GM10266 (cell line): ENCODE measurements around the gene SLC2A9.

ENCODE experiments used
- DNase-seq: peaks from one replicate; pipeline ENCODE4 v3.0.0; 2012; ENCODE audit errors: extremely low spot score
- TF ChIP-seq, protein P1 (sequence below): IDR thresholded peaks from 2 replicates; pipeline ENCODE4 v1.5.1; 2012; ENCODE audit warnings: mild to moderate bottlenecking, low read depth; ENCODE audit not compliant: control insufficient read depth, insufficient read depth; ENCODE audit errors: missing control alignments

Gene SLC2A9

DNA sequence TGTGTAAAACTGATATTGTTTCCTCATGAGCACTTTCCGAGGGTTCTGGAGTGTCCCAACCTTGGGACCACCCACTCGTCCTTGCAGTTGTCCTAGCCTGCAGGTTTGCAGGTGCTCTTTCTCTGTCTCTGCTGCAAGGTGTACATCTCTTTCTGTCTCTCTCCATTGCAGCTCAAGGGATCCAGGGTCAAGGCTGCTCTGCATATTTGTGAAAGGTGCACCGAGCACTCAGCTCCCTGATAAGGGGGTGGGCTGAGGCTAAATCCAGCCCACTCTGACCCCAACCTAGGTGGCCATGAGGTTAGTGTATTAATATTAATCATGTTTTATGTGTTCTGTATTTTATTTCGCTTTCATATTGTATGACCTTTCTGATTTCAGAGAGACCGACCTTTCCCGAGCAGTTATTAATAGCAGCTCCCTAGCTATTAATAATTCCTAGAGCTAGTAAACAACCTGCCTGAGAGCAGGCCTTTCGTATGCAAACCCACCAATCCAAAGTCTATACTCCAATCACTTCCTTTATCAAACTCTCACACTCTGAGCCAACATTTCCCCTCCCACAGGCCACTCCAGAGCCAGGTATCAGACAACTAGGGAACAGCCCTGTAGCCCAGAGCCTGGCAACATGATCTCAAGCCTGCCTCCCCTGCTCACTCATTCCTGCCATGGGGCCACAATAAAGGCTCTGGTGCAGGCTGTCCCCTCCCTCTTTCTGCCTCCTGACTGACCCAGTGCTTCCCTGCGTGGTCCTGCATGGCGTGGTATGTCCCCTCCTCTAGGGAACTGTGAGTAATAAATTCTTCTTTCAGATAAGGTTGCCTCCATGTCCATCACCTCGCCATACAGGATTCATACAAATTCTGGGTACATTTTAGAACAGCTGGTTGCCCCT is 73.9 kb downstream of the SLC2A9 start:
- TF ChIP-seq, protein P1, sequence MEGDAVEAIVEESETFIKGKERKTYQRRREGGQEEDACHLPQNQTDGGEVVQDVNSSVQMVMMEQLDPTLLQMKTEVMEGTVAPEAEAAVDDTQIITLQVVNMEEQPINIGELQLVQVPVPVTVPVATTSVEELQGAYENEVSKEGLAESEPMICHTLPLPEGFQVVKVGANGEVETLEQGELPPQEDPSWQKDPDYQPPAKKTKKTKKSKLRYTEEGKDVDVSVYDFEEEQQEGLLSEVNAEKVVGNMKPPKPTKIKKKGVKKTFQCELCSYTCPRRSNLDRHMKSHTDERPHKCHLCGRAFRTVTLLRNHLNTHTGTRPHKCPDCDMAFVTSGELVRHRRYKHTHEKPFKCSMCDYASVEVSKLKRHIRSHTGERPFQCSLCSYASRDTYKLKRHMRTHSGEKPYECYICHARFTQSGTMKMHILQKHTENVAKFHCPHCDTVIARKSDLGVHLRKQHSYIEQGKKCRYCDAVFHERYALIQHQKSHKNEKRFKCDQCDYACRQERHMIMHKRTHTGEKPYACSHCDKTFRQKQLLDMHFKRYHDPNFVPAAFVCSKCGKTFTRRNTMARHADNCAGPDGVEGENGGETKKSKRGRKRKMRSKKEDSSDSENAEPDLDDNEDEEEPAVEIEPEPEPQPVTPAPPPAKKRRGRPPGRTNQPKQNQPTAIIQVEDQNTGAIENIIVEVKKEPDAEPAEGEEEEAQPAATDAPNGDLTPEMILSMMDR, result no peak

DNA sequence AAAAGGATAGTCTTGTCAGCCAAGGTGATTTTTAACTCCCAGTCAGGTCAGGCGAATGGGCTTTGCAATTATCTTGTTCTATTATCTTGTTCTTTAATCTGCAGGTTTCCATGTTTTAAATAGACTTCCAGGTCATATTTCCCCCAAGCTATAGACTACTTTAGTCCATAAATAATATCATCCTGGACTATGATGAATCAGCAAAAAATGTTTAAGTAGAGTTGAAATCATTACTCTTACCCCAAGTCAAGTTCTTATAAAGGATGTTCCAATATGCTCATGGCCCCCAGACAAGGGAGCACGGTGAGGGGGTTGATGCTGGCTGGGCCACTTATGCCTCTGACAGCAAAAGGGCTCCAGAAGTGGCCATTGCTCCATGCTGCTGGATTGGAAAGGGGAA is 75.1 kb downstream of the SLC2A9 start:
- DNase-seq, result no peak
- TF ChIP-seq, protein P1, result no peak

More for the DNA sequence above, 73.9 kb downstream of the SLC2A9 start:
- no peak for DNase-seq

DNA sequence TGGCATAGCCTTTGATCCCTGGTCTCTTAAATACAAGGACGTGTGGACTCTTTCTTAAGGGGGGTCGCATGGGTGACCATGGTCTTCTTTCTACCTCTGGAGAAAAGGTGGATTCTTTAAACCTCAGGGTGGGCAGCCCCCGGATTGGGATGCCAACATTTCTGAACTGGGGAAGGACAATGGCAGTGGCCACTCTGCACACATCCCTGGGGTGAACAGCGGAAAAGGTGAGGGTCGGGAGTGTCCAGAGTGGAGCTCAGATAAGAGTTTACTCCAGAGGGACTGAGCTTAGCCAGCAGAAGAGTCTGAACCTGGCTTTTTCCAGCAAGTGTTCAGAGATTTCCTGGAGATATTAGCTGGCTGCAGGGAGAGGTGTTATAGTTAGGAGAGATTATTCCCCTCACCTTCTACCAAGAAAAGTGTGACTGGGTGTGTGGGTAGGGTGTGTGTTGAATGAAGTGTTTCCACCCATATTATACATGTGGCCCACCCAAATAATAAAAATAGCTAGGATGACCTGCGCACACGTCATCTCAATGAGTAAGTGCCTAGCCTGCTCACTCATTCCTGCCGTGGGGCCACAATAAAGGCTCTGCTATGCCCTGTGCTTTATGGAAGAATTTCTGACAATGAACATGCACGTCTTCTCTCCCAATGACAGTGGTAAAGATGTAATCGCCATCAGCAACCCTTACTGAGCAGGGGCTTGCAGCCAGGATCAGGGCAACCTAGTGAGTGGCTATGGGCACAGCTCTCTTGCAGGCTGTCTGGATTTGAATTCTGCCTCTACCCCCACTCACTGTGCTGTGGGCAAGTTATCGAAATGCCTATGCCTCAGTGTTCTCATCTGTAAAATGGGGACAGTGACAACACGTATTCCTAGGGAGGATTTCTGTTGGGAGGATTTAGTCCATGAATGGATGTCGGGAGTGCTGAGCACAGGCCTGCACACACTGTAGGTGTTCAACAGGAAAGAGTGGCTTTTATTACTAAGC is 76.6 kb downstream of the SLC2A9 start:
- no peak for DNase-seq

DNA sequence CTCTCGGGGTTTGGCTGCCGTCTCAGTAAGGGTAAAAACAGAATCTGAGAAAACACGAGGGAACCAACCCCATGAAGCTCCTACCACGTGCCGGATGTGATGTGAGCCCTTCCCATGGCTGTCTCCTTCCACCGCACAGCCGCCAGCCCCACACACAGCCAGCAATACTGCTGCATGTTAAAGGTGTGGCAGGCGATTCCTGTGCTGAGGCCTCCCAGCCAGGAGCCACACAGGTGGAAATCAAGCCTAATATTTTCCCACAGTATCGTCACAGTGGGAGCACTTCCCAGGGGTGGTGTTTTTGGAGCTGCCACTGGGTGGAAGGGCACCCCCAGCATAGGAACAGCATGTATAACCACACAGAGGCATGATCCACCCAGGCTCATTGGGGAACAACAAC is 77.5 kb downstream of the SLC2A9 start:
- no peak for DNase-seq

More for the DNA sequence above, 76.6 kb downstream of the SLC2A9 start:
- TF ChIP-seq, protein P1, result no peak

DNA sequence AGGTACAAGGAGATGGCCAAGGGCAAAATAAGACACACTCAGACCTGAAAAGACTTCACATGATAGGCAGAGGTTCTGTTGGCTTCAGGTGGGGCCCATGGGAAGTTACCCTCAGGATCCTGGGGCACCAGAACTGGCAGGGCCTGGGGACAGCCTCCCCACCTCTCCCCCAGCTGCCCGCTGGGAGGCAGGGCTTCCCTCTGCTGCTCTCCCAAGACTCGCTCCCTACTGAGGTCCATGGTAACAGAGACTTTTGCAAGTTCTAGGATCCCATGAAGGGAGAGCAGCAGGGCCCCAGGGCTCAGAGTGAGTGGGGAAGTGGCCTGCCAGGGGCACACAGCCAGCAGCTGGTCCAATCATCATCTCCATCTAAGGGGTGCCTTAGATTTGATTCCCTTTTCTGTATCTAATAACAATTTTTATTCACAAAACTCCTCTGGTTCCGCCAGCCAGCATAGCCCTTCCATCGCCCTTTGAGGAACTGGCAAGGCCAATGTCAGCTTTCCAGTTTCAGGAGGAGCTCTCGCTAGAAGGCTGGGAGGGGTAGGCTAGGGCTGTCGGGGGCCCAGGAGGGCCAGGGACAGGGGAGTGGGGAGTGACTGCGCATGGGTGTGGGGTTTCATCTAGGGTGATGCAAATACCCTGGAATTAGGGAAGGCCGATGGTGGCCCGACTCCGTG is 78.2 kb downstream of the SLC2A9 start:
- no peak for DNase-seq
- TF ChIP-seq, protein P1, result no peak

More for the DNA sequence above, 77.5 kb downstream of the SLC2A9 start:
- TF ChIP-seq, protein P1, result no peak

DNA sequence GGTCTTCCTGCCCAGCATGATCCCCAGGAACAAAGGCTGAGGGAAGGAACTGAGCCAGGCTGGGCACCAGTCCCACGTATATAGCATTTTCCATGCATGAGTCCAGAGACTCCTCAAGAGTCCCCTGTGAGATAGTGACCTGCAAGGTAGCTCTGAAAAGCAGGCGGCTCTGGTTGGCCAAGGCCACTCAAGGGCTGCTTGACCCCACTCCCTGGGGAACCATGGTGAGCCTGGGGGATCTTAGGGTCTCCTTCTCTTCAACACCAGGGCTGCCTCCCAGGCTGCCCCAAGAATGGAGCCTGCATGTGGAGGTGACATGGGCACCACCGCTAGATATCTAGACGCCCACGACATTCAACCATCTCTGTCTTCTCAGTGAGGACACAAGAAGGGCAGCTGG is 79.2 kb downstream of the SLC2A9 start:
- no peak for DNase-seq
- TF ChIP-seq, protein P1, result no peak
